Stimulated activated CD4-positive, alpha-beta T cell treated with anti-CD3 and anti-CD28 coated beads, Interleukin-12 subunit alpha, Interleukin-12 subunit beta, amount 100 ng/mL, for 24 hours (primary cell): ENCODE measurements around the gene ANKLE2.
A peak's percentile ranks its signal among the peaks of the same experiment; 100 is the strongest.
"Not testable (repeated sequence)": the region's sequence is repeated elsewhere in the genome, so short reads cannot be mapped to it uniquely, and the experiment has no call there.

Experiments used
- DNase-seq, 2 experiments: peaks; one replicate each; pipeline ENCODE4 v3.0.0-alpha.2; 2020; ENCODE audit warnings: low read depth in 2 of 2

The ANKLE2 gene

GRCh38 chr12:132777614-132778013 is 16.0 kb upstream of the ANKLE2 start:
- DNase-seq: no peak

GRCh38 chr12:132776816-132777568 is 15.4 kb upstream of the ANKLE2 start:
- no peak for DNase-seq

- DNase-seq: not testable (repeated sequence)
Observed at GRCh38 chr12:132776230-132776625, 14.6 kb upstream of the ANKLE2 start.

GRCh38 chr12:132775502-132776229 is 14.0 kb upstream of the ANKLE2 start:
- no peak for DNase-seq

- DNase-seq: no peak
Observed at GRCh38 chr12:132774646-132775275, 13.1 kb upstream of the ANKLE2 start.

- no peak for DNase-seq
Observed at GRCh38 chr12:132774159-132774558, 12.5 kb upstream of the ANKLE2 start.

- no peak for DNase-seq
Observed at GRCh38 chr12:132773077-132773955, 11.7 kb upstream of the ANKLE2 start.

GRCh38 chr12:132772606-132773005 is 11.0 kb upstream of the ANKLE2 start:
- DNase-seq: no peak

- DNase-seq: peak in 1 of 2 experiments; percentile 20
Observed at GRCh38 chr12:132771126-132771838, 9.7 kb upstream of the ANKLE2 start.

- DNase-seq: no peak
Observed at GRCh38 chr12:132766380-132767085, 4.9 kb upstream of the ANKLE2 start.

GRCh38 chr12:132765361-132765760 is 3.7 kb upstream of the ANKLE2 start:
- DNase-seq: no peak

- no peak for DNase-seq
Observed at GRCh38 chr12:132764231-132764630, 2.6 kb upstream of the ANKLE2 start.

- peak; percentile 65 to 75 for DNase-seq
Observed at GRCh38 chr12:132761921-132762583, 420 bp upstream of the ANKLE2 start.

GRCh38 chr12:132759359-132759758 is 2.3 kb downstream of the ANKLE2 start:
- DNase-seq: no peak

GRCh38 chr12:132758825-132759224 is 2.8 kb downstream of the ANKLE2 start:
- not testable (repeated sequence) for DNase-seq

GRCh38 chr12:132754160-132754932 is 7.3 kb downstream of the ANKLE2 start:
- no peak for DNase-seq

GRCh38 chr12:132753670-132754069 is 8.0 kb downstream of the ANKLE2 start:
- not testable (repeated sequence) for DNase-seq

GRCh38 chr12:132748319-132748718 is 13.3 kb downstream of the ANKLE2 start:
- no peak for DNase-seq

GRCh38 chr12:132747896-132748295 is 13.7 kb downstream of the ANKLE2 start:
- DNase-seq: no peak
